Measurements from ENCODE around the gene SPDYE1.
"Not testable (repeated sequence)": the region's sequence is repeated elsewhere in the genome, so short reads cannot be mapped to it uniquely, and the experiment has no call there.

DNA sequence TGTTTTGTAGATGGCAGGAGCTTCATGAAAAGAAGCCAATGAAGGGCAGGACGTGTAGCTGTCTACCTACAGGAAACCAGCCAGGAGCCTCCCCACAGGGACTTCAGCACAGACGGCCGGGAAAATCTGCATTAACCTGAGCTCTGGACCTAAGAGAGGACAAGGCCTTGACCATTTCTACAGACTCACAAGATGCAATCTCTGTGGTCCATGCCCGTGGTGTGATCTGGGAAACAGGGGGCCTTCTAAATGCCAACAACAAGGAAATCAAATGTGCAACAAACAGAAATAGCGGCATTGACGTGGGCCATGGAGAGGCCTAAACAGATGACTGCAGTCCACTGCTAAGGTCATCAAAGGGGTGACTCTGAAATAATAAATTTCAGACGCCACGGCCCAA is 14.4 kb downstream of the SPDYE1 start:
- TF ChIP-seq, protein P1, sequence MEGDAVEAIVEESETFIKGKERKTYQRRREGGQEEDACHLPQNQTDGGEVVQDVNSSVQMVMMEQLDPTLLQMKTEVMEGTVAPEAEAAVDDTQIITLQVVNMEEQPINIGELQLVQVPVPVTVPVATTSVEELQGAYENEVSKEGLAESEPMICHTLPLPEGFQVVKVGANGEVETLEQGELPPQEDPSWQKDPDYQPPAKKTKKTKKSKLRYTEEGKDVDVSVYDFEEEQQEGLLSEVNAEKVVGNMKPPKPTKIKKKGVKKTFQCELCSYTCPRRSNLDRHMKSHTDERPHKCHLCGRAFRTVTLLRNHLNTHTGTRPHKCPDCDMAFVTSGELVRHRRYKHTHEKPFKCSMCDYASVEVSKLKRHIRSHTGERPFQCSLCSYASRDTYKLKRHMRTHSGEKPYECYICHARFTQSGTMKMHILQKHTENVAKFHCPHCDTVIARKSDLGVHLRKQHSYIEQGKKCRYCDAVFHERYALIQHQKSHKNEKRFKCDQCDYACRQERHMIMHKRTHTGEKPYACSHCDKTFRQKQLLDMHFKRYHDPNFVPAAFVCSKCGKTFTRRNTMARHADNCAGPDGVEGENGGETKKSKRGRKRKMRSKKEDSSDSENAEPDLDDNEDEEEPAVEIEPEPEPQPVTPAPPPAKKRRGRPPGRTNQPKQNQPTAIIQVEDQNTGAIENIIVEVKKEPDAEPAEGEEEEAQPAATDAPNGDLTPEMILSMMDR (IDR thresholded peaks at IDR 0.05; ENCODE audit: low read depth, low read length, poor library complexity, severe bottlenecking), result not testable (repeated sequence)
- not testable (repeated sequence) for TF ChIP-seq EZH2phosphoT487 (IDR thresholded peaks at IDR 0.05; ENCODE audit: borderline replicate concordance, low read length)

Data from DOHH2 (cell line).